Body of pancreas (tissue), 4 donors: ENCODE results near the gene CCBE1.

Experiments
- CTCF ChIP-seq, 7 experiments: fragments of 450-650 bp in 4 of 7; fragments of 200-600 bp in 3 of 7; sonication (generic) in 3 of 7; IDR thresholded peaks; one replicate each; pipeline ENCODE4 v1.5.1; 2016 to 2019; ENCODE audit warnings: antibody characterized with exemption in 7 of 7
- POLR2A ChIP-seq, 3 donors: fragments of 450-650 bp; IDR thresholded peaks; one replicate each; pipeline ENCODE4 v1.6.1; 2016; ENCODE audit warnings: antibody characterized with exemption in 3 of 3, mild to moderate bottlenecking in 2 of 3

GRCh38 chr18:59639821-59640220 is 57.4 kb downstream of the CCBE1 start:
- no peak for TF ChIP-seq POLR2A (IDR thresholded peaks at IDR 0.05)
- TF ChIP-seq CTCF (IDR thresholded peaks at IDR 0.05), result no peak
